GM19438 (cell line): ENCODE data around the gene DOCK8.

ENCODE experiments used
- ATAC-seq: cut with Tn5 transposase; IDR thresholded peaks from one replicate; pipeline ENCODE4 v1.9.1; 2021; ENCODE audit warnings: low read depth; ENCODE audit not compliant: unreplicated experiment

Gene DOCK8

DNA sequence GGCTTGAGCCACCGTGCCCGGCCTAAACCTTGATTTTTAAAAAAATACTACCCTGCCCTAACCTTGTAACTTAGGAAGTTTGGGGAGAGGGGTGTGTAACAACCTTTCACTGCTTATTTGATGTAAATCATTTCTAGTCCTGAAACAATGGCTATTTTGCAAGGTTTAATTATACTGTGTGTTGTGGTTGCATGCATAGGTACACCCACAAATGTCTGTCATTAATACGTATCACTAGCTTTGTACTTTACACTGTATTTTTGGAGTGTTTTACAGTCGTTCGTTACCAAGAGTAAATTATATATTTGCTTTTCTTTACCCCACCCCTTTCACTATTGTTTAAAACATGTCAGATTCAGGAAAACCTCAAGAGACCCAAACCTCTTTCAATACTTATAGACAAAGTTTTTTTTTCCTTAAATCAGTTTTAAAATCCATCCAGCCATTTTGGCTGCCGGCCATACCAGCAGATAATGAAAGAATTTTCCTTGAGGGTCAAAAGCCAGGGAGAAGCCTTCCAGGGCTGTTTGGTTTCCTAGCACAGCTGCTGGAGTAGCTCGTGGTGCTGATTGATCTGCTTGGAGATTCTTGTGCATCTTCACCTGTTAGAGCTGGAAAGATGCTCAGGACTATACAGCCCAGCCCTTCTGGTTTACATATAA is 50.7 kb downstream of the DOCK8 start:
- no peak for ATAC-seq

- ATAC-seq, result no peak
These were observed 51.6 kb downstream of the DOCK8 start for GRCh38 chr9:266228-266627.

DNA sequence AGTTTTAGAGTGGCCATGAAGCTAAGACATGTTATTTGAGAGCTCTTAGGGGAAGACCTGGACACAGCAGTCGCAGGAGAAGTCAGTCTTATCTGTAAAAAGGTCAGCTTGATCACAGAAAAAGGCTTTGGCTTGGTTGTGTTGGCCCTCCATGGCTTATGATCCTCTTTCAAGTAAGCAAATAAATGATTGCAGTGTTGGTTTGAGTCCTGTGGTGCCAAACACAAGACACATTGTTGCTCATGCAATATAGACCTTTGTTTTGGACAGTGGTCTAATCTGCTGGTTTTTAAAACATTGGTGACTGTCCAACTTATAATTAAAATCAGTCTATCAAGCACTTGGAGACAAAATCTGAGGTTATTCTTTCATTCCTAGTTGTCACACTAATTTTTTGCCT is 54.0 kb downstream of the DOCK8 start:
- ATAC-seq, result no peak

GRCh38 chr9:269081-269711 is 54.5 kb downstream of the DOCK8 start:
- no peak for ATAC-seq

DNA sequence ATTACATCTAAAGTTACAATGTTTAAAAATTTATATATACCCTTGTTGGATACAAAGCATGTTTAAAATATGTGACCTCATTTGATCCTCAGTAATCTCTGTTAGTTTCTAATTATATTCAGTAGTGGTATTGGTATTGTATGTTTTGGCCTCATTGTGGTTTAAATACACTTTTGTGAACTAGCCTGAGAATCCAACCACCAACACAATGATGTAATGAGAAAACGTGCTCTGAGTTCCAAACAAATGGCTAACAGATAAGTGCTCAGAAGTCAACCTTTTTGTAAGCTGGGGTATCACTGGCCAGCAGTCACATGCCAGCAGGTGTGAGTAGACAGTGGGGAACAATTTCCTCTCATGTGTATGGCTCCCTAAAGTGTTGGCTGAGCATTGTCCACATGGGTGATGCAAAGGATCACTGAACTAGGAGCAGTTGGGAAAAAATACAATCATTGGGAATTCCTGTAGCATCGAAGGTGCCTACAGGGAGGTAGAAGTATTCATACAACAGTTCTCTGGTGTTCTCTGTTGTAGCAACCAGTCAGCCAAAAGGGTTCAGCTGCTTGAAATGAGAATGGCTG is 56.1 kb downstream of the DOCK8 start:
- no peak for ATAC-seq

GRCh38 chr9:272251-273213 is 57.9 kb downstream of the DOCK8 start:
- peak; percentile 91 for ATAC-seq

DNA sequence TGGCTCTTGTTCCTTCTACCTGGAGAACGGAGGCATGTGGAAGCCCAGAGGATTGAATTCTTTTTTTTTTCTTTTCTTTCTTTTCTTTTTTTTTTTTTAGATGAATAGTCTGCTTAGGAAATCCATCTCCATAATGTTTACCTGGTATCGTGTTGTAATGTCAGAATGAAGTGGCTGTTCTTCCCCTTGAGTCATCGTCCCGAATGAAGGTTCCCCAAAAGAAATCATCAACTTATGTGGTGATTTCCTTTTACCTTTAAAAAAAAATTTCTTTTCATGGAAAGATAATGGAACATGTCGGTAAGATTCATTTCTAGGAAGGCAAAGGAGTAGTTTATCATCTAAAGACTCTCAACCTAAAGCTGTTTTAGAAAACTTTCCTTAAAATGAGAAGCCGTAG is 59.7 kb downstream of the DOCK8 start:
- ATAC-seq, result no peak

DNA sequence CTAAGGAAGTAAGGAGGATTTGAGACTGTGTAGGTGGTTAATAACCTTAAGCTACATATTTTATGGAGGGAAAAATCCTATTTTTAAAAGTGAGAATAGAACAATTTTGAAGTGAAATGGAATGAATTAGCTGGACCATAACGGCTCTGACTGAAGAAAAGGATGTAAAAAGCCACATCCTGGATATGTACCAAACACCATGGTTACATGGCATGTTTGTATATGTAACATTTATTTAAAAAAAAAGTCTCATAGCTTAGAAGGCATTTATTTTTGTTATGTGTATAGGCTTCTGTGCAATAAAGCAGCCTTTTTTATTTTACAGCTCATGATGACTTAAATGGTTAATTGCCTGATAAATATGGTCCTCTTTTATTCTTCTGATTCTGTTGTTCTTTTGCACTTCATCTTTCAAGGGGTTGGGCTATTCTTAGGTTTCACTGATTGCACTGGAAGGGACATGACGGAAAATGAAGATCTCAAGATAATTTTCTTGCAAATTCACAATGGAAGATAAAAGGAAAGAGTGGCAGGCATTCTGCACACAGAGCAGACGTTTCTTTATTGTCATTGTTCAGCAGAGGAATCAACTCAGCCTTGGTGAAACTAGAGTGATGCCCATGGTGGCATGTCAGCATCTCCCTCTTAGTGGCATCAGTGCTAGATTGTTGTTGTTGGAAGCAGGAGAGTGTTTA is 63.1 kb downstream of the DOCK8 start:
- no peak for ATAC-seq

- peak; percentile 59 for ATAC-seq
These were observed 64.0 kb downstream of the DOCK8 start for GRCh38 chr9:278651-279050.

GRCh38 chr9:279674-280073 is 65.0 kb downstream of the DOCK8 start:
- ATAC-seq, result no peak

GRCh38 chr9:281741-282645 is 67.3 kb downstream of the DOCK8 start:
- ATAC-seq, result no peak

DNA sequence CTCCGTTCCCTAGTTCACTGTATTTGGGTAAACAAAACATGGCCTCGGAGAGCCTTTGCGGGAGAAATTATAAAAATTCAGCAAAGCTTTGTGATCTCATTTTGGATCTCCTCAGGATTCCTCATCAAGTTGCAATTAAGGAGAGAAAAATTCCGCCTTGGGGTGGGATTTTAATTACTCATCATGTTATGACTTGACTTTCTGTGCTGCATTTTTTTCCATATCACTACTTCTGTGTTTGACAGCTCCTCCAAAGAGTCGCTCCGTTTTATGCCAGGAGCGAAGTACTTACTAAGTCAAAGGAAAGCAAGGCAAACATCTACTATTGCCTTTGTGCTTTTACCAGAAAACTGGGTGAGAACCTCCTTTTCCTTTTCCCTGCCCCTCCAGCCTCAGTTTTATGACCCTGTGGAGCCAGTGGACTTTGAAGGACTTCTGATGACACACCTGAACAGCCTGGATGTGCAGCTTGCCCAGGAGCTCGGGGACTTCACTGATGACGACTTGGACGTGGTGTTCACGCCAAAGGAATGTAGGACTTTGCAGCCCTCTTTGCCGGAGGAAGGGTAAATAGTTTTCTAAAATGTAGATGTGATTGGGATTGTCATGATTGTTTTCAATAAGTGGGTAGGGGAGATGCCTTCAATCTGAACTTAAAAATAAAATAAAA is 71.5 kb downstream of the DOCK8 start:
- ATAC-seq, result no peak

DNA sequence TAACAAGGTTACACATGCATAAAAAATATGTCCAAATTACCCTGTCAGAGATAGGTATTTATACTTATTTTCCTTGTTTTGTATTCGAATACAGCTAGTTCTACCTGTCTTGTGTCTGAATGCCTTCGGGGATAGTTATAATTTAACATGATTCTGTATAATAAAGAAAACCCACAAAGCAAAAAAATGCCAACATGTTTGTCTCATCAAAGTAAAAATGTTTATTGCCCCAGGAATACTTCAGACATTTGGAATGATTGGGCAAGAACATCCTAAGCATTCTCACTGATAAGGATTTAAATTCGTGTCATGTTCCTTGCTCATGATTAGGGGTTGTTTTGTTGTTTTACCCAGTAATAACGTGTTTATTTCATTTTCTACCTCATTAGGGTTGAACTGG is 74.5 kb downstream of the DOCK8 start:
- ATAC-seq, result no peak

GRCh38 chr9:292915-293314 is 78.2 kb downstream of the DOCK8 start:
- ATAC-seq, result no peak

DNA sequence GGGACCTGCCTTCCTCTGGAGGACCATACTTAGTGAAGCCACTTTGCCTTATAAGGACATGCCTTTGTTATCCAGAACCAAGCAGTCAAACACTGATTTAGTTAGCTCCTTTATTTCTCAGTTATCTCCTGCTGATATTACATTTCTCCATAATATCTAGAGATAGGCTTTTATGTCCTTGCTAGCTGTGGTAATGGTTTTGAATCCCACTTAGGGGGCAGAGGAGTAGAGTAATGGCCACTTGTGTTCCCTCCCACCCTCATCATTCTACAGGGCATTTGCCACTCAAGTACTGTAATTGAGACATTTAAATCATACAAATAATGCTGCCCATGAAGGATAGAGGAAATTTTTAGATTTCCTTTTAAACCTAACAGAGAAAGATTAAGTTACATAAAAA is 80.9 kb downstream of the DOCK8 start:
- no peak for ATAC-seq

DNA sequence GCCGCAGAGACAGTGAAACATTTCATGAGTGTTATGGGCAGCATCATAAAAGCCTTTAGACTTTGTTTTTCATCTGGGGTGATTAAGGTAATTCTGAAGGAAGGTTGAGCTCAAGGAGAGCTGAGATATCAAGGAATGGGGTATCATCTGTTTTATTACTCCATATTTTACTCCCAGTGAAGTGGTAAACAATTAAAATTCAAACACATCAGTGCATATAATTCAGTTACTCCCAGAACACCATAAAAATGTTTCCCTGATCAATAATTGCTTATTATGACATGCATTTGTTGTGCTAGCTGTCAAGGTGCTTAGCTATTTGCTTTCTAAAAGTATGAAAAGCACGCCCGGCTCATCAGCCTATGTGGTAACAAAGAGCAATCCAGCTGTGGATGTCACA is 81.7 kb downstream of the DOCK8 start:
- ATAC-seq, result no peak

DNA sequence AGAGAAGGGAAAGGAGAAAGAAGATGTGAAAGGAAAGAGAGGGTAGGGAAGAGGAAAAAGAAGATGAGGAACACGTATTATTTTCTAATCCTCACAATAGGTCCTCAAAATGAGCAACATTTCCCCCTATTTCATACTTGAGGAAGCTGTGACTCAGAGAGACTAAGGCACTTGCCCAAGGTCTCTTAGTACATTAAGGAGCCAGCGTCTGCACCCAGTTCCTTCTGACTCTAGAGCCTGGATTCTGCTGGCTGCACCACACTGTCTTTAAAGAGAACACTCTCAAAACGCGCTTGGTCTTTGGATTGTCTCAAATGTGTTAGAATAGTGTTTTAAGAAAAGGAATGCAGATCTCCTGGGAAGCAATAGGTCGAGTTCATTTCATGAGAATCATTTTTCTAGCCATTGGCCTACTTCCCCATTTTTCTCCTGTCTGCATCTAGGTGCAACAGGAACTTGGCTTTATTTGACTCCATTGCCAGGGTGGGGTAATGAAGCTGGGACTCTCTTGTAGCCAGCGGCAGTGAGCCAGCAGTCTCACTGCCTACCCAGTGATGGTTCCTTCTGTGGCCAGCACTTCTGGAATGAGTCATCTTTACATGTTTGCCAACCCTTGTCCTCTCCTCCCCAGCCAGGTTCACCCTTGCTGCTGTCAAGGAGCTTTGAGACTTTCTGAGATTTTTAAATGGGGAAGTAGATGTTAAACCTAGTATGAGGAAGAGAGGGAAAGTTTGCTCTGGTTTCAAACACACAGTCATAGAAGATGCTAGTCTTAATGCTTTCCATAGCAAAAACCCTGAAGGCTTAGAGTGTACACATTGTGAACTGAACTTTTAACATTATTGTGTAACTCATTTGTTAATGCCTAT is 82.7 kb downstream of the DOCK8 start:
- ATAC-seq, result peak; percentile 91

DNA sequence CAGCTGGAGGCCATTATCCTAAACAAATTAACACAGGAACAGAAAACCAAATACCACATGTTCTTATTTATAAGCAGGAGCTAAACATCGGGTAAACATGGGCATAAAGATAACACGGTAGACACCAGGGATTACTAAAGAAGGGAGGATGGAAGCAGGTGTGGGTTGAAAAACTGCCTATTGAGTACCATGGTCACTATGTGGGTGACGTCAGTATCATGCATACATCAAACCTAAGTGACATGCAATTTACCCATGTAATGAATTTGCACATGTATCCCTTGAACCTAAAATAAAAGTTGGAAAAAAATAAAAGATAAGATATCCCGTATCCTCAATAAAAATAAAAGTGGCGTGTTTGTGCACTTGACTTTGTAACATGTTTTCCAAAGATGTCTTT is 88.8 kb downstream of the DOCK8 start:
- no peak for ATAC-seq
